ENCODE results near the gene NR2E1. TPM values are rescaled to one million over a fixed set of nuclear protein-coding genes. Genes with fewer than 3 reads are reported as not detected.

NR2E1 gene
- total RNA-seq, 1 donor from 2014 or later: 1.0 TPM

DNA sequence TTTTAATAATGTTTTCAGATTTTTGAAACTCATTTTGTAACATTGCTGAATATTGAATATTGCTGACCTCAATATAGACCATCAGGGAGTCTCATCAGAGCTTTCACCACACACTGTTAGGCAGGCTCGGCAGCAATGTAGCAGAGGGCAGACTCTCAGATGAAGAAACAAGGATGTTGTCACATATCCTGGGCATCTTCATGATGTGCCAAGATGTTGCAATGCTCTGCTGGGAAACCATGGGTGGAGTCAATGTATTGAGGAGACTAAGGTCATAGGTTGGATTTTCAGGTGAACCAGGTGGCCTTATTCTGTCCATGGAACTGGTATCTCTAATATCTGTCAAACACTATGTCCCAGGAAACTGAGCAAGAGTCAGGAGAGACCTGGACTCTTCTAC lies 27.3 kb downstream of the NR2E1 start:
- Histone ChIP-seq H3K27ac (no peak overlapping the region), H3K36me3 (no peaks in the 10 kb centered on the region), H4K20me1 (ENCODE audit: low read depth) (no peaks in the 10 kb centered on the region), H3K79me2 (ENCODE audit: low read depth) (no peaks in the 10 kb centered on the region), H3K4me1 (no peaks in the 10 kb centered on the region), H3F3A (ENCODE audit: low read depth) (no peaks in the 10 kb centered on the region), H3K4me2 (no peak overlapping the region), H3K27me3 (peaks cover 7% of the 10 kb centered on the region), H3K4me3 (no peak overlapping the region), H3K9me3 (ENCODE audit: low read depth) (no peaks in the 10 kb centered on the region), H3K9ac (no peak overlapping the region), H2AFZ (replicated peaks) (no peak overlapping the region)
- Mint-ChIP-seq H3K27me3 (ENCODE audit: insufficient read depth, low read depth) (peaks cover 7% of the 10 kb centered on the region), H3K36me3 (no peaks in the 10 kb centered on the region), H3K27ac (no peak overlapping the region), H3K4me3 (no peak overlapping the region), H3K9me3 (no peaks in the 10 kb centered on the region), H3K4me1 (peaks cover 3% of the 10 kb centered on the region)
- no peak for DNase-seq (ENCODE audit: low spot score)
- TF ChIP-seq EZH2phosphoT487 (IDR thresholded peaks at IDR 0.05) (no peak), EZH2 (IDR thresholded peaks at IDR 0.05) (no peak)
- TF ChIP-seq, protein P1, sequence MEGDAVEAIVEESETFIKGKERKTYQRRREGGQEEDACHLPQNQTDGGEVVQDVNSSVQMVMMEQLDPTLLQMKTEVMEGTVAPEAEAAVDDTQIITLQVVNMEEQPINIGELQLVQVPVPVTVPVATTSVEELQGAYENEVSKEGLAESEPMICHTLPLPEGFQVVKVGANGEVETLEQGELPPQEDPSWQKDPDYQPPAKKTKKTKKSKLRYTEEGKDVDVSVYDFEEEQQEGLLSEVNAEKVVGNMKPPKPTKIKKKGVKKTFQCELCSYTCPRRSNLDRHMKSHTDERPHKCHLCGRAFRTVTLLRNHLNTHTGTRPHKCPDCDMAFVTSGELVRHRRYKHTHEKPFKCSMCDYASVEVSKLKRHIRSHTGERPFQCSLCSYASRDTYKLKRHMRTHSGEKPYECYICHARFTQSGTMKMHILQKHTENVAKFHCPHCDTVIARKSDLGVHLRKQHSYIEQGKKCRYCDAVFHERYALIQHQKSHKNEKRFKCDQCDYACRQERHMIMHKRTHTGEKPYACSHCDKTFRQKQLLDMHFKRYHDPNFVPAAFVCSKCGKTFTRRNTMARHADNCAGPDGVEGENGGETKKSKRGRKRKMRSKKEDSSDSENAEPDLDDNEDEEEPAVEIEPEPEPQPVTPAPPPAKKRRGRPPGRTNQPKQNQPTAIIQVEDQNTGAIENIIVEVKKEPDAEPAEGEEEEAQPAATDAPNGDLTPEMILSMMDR (IDR thresholded peaks at IDR 0.05): no peak

DNA sequence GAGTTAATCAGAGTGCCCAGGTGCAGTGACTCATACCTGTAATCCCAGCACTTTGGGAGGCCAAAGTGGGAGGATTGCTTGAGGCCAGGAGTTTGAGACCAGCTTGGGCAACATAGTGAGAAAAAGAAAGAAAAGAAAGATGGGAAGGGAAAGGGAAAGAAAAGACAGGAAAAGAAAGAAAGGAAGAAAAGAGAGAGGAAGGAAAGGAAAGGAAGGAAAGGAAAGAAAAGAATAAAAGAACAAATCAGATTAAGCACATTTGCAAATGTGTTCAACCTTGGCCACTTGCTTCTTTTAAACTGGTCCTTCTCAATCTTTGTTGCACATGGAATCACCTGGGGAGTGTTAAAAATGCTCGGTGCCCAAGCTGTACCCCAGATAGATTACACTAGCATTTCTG lies 28.0 kb downstream of the NR2E1 start:
- no peak overlapping the region for H3K9ac ChIP-seq
- Mint-ChIP-seq H3K4me1 (peaks cover 3% of the 10 kb centered on the region), H3K9me3 (no peaks in the 10 kb centered on the region), H3K36me3 (no peaks in the 10 kb centered on the region), H3K27ac (no peak overlapping the region), H3K4me3 (no peak overlapping the region), H3K27me3 (ENCODE audit: insufficient read depth, low read depth) (peaks cover 7% of the 10 kb centered on the region)
- H3F3A ChIP-seq (ENCODE audit: low read depth): no peaks in the 10 kb centered on the region
- no peaks in the 10 kb centered on the region for H3K79me2 ChIP-seq (ENCODE audit: low read depth)
- H3K4me3 ChIP-seq: no peak overlapping the region
- TF ChIP-seq, protein P1 (IDR thresholded peaks at IDR 0.05): no peak
- no peak for TF ChIP-seq EZH2phosphoT487 (IDR thresholded peaks at IDR 0.05)
- TF ChIP-seq EZH2 (IDR thresholded peaks at IDR 0.05): no peak
- no peaks in the 10 kb centered on the region for H3K36me3 ChIP-seq
- H3K27me3 ChIP-seq: peaks cover 7% of the 10 kb centered on the region
- H3K9me3 ChIP-seq (ENCODE audit: low read depth): no peaks in the 10 kb centered on the region
- no peak overlapping the region for H2AFZ ChIP-seq (replicated peaks)
- no peaks in the 10 kb centered on the region for H3K4me1 ChIP-seq
- H3K27ac ChIP-seq: no peak overlapping the region
- H4K20me1 ChIP-seq (ENCODE audit: low read depth): no peaks in the 10 kb centered on the region
- DNase-seq (ENCODE audit: low spot score): no peak
- no peak overlapping the region for H3K4me2 ChIP-seq

DNA sequence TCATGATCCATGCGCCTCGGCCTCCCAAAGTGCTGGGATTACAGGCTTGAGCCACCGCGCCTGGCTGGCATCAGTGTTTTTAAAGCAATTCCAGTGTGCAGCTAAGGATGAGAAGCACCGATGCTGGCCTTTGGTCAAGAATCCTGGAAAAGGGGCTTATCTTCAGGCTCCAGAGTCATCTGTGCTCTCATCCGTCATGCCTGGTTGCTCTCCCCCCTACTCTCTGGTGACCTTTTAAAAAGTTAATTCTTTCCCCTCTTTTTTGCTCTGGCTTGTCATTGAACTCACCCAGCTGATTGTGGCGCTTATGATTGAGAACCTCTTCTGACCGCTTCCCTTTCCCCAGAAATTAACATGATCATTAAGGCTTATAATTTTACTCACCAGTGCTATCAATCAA lies 28.7 kb downstream of the NR2E1 start:
- H3K27ac Mint-ChIP-seq: no peak overlapping the region
- no peak for TF ChIP-seq EZH2phosphoT487 (IDR thresholded peaks at IDR 0.05)
- TF ChIP-seq, protein P1 (IDR thresholded peaks at IDR 0.05): no peak
- TF ChIP-seq EZH2 (IDR thresholded peaks at IDR 0.05): no peak
- Histone ChIP-seq H3K4me2 (no peak overlapping the region), H4K20me1 (ENCODE audit: low read depth) (no peaks in the 10 kb centered on the region), H2AFZ (replicated peaks) (peak overlapping the region; percentile 42), H3K4me1 (no peaks in the 10 kb centered on the region), H3K79me2 (ENCODE audit: low read depth) (no peaks in the 10 kb centered on the region), H3F3A (ENCODE audit: low read depth) (no peaks in the 10 kb centered on the region), H3K9ac (no peak overlapping the region), H3K4me3 (no peak overlapping the region), H3K9me3 (ENCODE audit: low read depth) (no peaks in the 10 kb centered on the region), H3K36me3 (no peaks in the 10 kb centered on the region), H3K27ac (no peak overlapping the region), H3K27me3 (peaks cover 4% of the 10 kb centered on the region)
- no peaks in the 10 kb centered on the region for H3K9me3 Mint-ChIP-seq
- H3K36me3 Mint-ChIP-seq: no peaks in the 10 kb centered on the region
- H3K4me3 Mint-ChIP-seq: no peak overlapping the region
- H3K27me3 Mint-ChIP-seq (ENCODE audit: insufficient read depth, low read depth): peaks cover 4% of the 10 kb centered on the region
- H3K4me1 Mint-ChIP-seq: peaks cover 3% of the 10 kb centered on the region
- DNase-seq (ENCODE audit: low spot score): no peak
